ENCODE data around the gene PHF21A. TPM values are rescaled to one million over a fixed set of nuclear protein-coding genes. Genes with fewer than 3 reads are reported as not detected.

The PHF21A gene
- total RNA-seq, 1 donor from 2014 or later: 38.8 TPM

GRCh38 chr11:45885921-45886721 is 235.1 kb downstream of the PHF21A start:
- no peak for DNase-seq (ENCODE audit: low spot score)

GRCh38 chr11:45885274-45885920 is 235.9 kb downstream of the PHF21A start, which contains the start of gene MAPK8IP1:
MAPK8IP1 (plus strand) TSS chr11:45885651; CDS start chr11:45885821, 170 bp downstream.
- no peak for DNase-seq (ENCODE audit: low spot score)

- DNase-seq (ENCODE audit: low spot score): no peak
Observed at GRCh38 chr11:45884596-45885185, 236.6 kb downstream of the PHF21A start.

Other genes starting within 250 kb of the PHF21A start
- 7.7 TPM for gene MAPK8IP1, start 235.8 kb downstream of the PHF21A start, total RNA-seq (ENCODE audit: insufficient read depth, low replicate concordance)
- not detected for gene FREY1, start 214.2 kb downstream of the PHF21A start, total RNA-seq (ENCODE audit: insufficient read depth, low replicate concordance)
- 12.8 TPM for gene PEX16, start 203.6 kb downstream of the PHF21A start, total RNA-seq (ENCODE audit: insufficient read depth, low replicate concordance)
- gene LARGE2, start 198.8 kb downstream of the PHF21A start, total RNA-seq (ENCODE audit: insufficient read depth, low replicate concordance): not detected
- 23.4 TPM for gene CREB3L1, start 156.2 kb upstream of the PHF21A start, total RNA-seq (ENCODE audit: insufficient read depth, low replicate concordance)
- 20.7 TPM for gene DGKZ, start 226.0 kb upstream of the PHF21A start, total RNA-seq (ENCODE audit: insufficient read depth, low replicate concordance)